Renal cortical epithelial cell (primary cell): ENCODE data around the gene CREB5. TPM values are rescaled to one million over a fixed set of nuclear protein-coding genes. Genes with fewer than 3 reads are reported as not detected.
A peak's percentile ranks its signal among the peaks of the same experiment; 100 is the strongest.
"Not testable (repeated sequence)": the region's sequence is repeated elsewhere in the genome, so short reads cannot be mapped to it uniquely, and the experiment has no call there.

Experiments
- DNase-seq: peaks from one replicate; pipeline ENCODE4 v3.0.0-alpha.2; 2011; ENCODE audit warnings: low read depth
- total RNA-seq: library from RNA; depleted of rRNA; stranded (reverse); fragments of >200 nt; gene quantifications from 2 replicates; pipeline ENCODE4 v1.2.3, GENCODE V29; 2014

CREB5 gene
- total RNA-seq, 1 donor from 2014 or later, result 14.1 TPM

GRCh38 chr7:28608731-28609130 is 196.4 kb downstream of the CREB5 start:
- peak; percentile 87 for DNase-seq

GRCh38 chr7:28609608-28610007 is 197.3 kb downstream of the CREB5 start:
- DNase-seq, result no peak

- DNase-seq, result not testable (repeated sequence)
Observed at GRCh38 chr7:28611399-28611897, 199.1 kb downstream of the CREB5 start.

GRCh38 chr7:28613262-28613661 is 200.9 kb downstream of the CREB5 start:
- DNase-seq, result peak; percentile 29

GRCh38 chr7:28615091-28615490 is 202.8 kb downstream of the CREB5 start:
- no peak for DNase-seq

GRCh38 chr7:28617308-28617880 is 205.1 kb downstream of the CREB5 start:
- DNase-seq, result no peak

GRCh38 chr7:28618383-28618782 is 206.1 kb downstream of the CREB5 start:
- DNase-seq, result no peak

- no peak for DNase-seq
Observed at GRCh38 chr7:28619256-28619655, 206.9 kb downstream of the CREB5 start.

- no peak for DNase-seq
Observed at GRCh38 chr7:28621369-28621841, 209.1 kb downstream of the CREB5 start.

- DNase-seq, result no peak
Observed at GRCh38 chr7:28623105-28623730, 210.9 kb downstream of the CREB5 start.

- DNase-seq, result no peak
Observed at GRCh38 chr7:28623863-28624262, 211.5 kb downstream of the CREB5 start.

GRCh38 chr7:28625432-28625831 is 213.1 kb downstream of the CREB5 start:
- DNase-seq, result no peak

GRCh38 chr7:28626221-28626620 is 213.9 kb downstream of the CREB5 start:
- DNase-seq, result no peak

GRCh38 chr7:28626624-28627262 is 214.4 kb downstream of the CREB5 start:
- peak; percentile 48 for DNase-seq

- no peak for DNase-seq
Observed at GRCh38 chr7:28627263-28627653, 214.9 kb downstream of the CREB5 start.

GRCh38 chr7:28627896-28628295 is 215.6 kb downstream of the CREB5 start:
- DNase-seq, result no peak

GRCh38 chr7:28629216-28629842 is 217.0 kb downstream of the CREB5 start:
- peak; percentile 80 for DNase-seq

GRCh38 chr7:28630350-28630749 is 218.0 kb downstream of the CREB5 start:
- DNase-seq, result no peak

- DNase-seq, result no peak
Observed at GRCh38 chr7:28631995-28632394, 219.7 kb downstream of the CREB5 start.

GRCh38 chr7:28638914-28639313 is 226.6 kb downstream of the CREB5 start:
- DNase-seq, result no peak

GRCh38 chr7:28640001-28640400 is 227.7 kb downstream of the CREB5 start:
- no peak for DNase-seq

GRCh38 chr7:28641752-28642545 is 229.6 kb downstream of the CREB5 start:
- no peak for DNase-seq
